MCF 10A (cell line): ENCODE results near the gene NKTR. TPM values are rescaled to one million over a fixed set of nuclear protein-coding genes. Genes with fewer than 3 reads are reported as not detected.

Experiments used
- BruUV-seq: library from RNA; stranded (reverse); fragments of 400-500 nt; replicated peaks from 2 replicates; lab custom pipeline; 2021; lab: Mats Ljungman, UMichigan
- CTCF ChIA-PET: fragments of 300-600 bp; sonication (Branson Sonifier 250); formaldehyde crosslinking; extraction: SDS; loops from one replicate; lab custom pipeline; 2021; ENCODE audit warnings: antibody characterized with exemption, inconsistent platforms; lab: Yijun Ruan, JAX
- POLR2A ChIA-PET: fragments of 300-600, 350-650 bp; sonication (Branson Sonifier 250); formaldehyde crosslinking; extraction: SDS; loops from one replicate; lab custom pipeline; 2020; ENCODE audit warnings: antibody characterized with exemption, inconsistent platforms; lab: Yijun Ruan, JAX
- DNase-seq: peaks from one replicate; pipeline ENCODE4 v3.0.0-alpha.2; 2018; ENCODE audit not compliant: unreplicated experiment
- H3K27ac Mint-ChIP-seq: one replicate; pipeline ENCODE4 v1.8.0; 2022; ENCODE audit warnings: mild to moderate bottlenecking, low read depth, mixed read lengths; ENCODE audit not compliant: unreplicated experiment
- H3K27me3 Mint-ChIP-seq: one replicate; pipeline ENCODE4 v1.8.0; 2022; ENCODE audit warnings: mixed read lengths; ENCODE audit not compliant: insufficient read depth, unreplicated experiment
- H3K36me3 Mint-ChIP-seq: one replicate; pipeline ENCODE4 v1.8.0; 2022; ENCODE audit warnings: mild to moderate bottlenecking, moderate library complexity, mixed read lengths; ENCODE audit not compliant: insufficient read depth, unreplicated experiment
- H3K4me1 Mint-ChIP-seq: one replicate; pipeline ENCODE4 v1.8.0; 2022; ENCODE audit warnings: mixed read lengths; ENCODE audit not compliant: insufficient read depth, unreplicated experiment
- H3K4me3 Mint-ChIP-seq: one replicate; pipeline ENCODE4 v1.8.0; 2022; ENCODE audit warnings: mild to moderate bottlenecking, moderate library complexity, mixed read lengths; ENCODE audit not compliant: unreplicated experiment
- H3K9me3 Mint-ChIP-seq: one replicate; pipeline ENCODE4 v1.8.0; 2022; ENCODE audit warnings: mixed read lengths; ENCODE audit not compliant: unreplicated experiment
- CTCF ChIP-seq: fragments of 200-600 bp; IDR thresholded peaks from one replicate; pipeline ENCODE4 v1.8.0; 2022; ENCODE audit warnings: antibody characterized with exemption, mild to moderate bottlenecking; ENCODE audit not compliant: unreplicated experiment
- intact Hi-C: fragments of 100-400 bp; cut with micrococcal nuclease; formaldehyde crosslinking; loops from 2 replicates; pipeline ENCODE4 v1.14.1; 2022
- total RNA-seq: library from RNA; stranded (reverse); gene quantifications from 2 replicates; pipeline ENCODE4 v1.2.3, GENCODE V29; 2022

The NKTR gene
- total RNA-seq, 1 experiment from 2014 or later, result 63.5 TPM

GRCh38 chr3:42691816-42692666 lies 91.6 kb downstream of the NKTR start:
- POLR2A ChIA-PET, result no interaction called here
- CTCF ChIA-PET, result interaction anchor here (0.6 kb wide), 2 partner anchors 54 to 651 kb away, joined by 3 read pairs; no protein-coding TSS in a partner anchor
- BruUV-seq, result no TSS peak
- no peak for DNase-seq
- Mint-ChIP-seq H3K27ac (no peak overlapping the region), H3K4me1 (no peaks in the 10 kb centered on the region), H3K36me3 (no peaks in the 10 kb centered on the region), H3K4me3 (no peak overlapping the region), H3K27me3 (peaks cover 21% of the 10 kb centered on the region), H3K9me3 (no peaks in the 10 kb centered on the region)
- no peak for TF ChIP-seq CTCF
- intact Hi-C loops, result no loop called here

GRCh38 chr3:42692667-42693529 lies 92.4 kb downstream of the NKTR start:
- Mint-ChIP-seq H3K27me3 (peaks cover 21% of the 10 kb centered on the region), H3K4me1 (no peaks in the 10 kb centered on the region), H3K27ac (no peak overlapping the region), H3K36me3 (no peaks in the 10 kb centered on the region), H3K9me3 (no peaks in the 10 kb centered on the region), H3K4me3 (no peak overlapping the region)
- POLR2A ChIA-PET, result interaction anchor here (0.7 kb wide), 1 partner anchor 26 kb away, joined by 3 read pairs; no protein-coding TSS in a partner anchor
- CTCF ChIA-PET, result interaction anchor here (0.6 to 1.5 kb wide), 2 partner anchors 12 to 652 kb away, joined by 3 read pairs; no protein-coding TSS in a partner anchor
- DNase-seq, result no peak
- BruUV-seq, result no TSS peak
- intact Hi-C loops, result no loop called here
- no peak for TF ChIP-seq CTCF

- intact Hi-C loops, result no loop called here
- ChIA-PET POLR2A (interaction anchor here (0.7 to 2.4 kb wide), 2 partner anchors 9 to 27 kb away, joined by 3 to 9 read pairs; no protein-coding TSS in a partner anchor), CTCF (interaction anchor here (1.5 kb wide), 1 partner anchor 11 kb away, joined by 3 read pairs; no protein-coding TSS in a partner anchor)
- no peaks in the 10 kb centered on the region for H3K9me3 Mint-ChIP-seq
- no TSS peak for BruUV-seq
- H3K36me3 Mint-ChIP-seq, result no peaks in the 10 kb centered on the region
- DNase-seq, result no peak
- H3K27me3 Mint-ChIP-seq, result peaks cover 21% of the 10 kb centered on the region
- H3K4me1 Mint-ChIP-seq, result no peaks in the 10 kb centered on the region
- no peak for TF ChIP-seq CTCF
- H3K4me3 Mint-ChIP-seq, result no peak overlapping the region
- no peak overlapping the region for H3K27ac Mint-ChIP-seq
These were observed 93.0 kb downstream of the NKTR start for GRCh38 chr3:42693530-42693930.

- no peak for DNase-seq
- TF ChIP-seq CTCF, result no peak
- H3K36me3 Mint-ChIP-seq, result no peaks in the 10 kb centered on the region
- BruUV-seq, result no TSS peak
- H3K4me1 Mint-ChIP-seq, result no peaks in the 10 kb centered on the region
- no peak overlapping the region for H3K27ac Mint-ChIP-seq
- no peaks in the 10 kb centered on the region for H3K9me3 Mint-ChIP-seq
- ChIA-PET POLR2A (interaction anchor here (2.4 kb wide), 1 partner anchor 10 kb away, joined by 9 read pairs; no protein-coding TSS in a partner anchor), CTCF (no interaction called here)
- H3K27me3 Mint-ChIP-seq, result peaks cover 16% of the 10 kb centered on the region
- intact Hi-C loops, result no loop called here
- no peak overlapping the region for H3K4me3 Mint-ChIP-seq
These were observed 93.9 kb downstream of the NKTR start for GRCh38 chr3:42694366-42694765.
